CD14-positive monocyte (primary cell): ENCODE measurements around the gene MUC15. TPM values are rescaled to one million over a fixed set of nuclear protein-coding genes. Genes with fewer than 3 reads are reported as not detected.

Source experiments
- DNase-seq, 3 donors: peaks; one replicate each; pipeline ENCODE4 v3.0.0-alpha.2; 2011 to 2022
- H2AFZ ChIP-seq: 2 replicates; pipeline ENCODE4 v1.6.0; 2012; ENCODE audit warnings: mild to moderate bottlenecking, low read depth, low read length, inconsistent platforms; ENCODE audit not compliant: insufficient read depth, poor library complexity, severe bottlenecking
- H3K27ac ChIP-seq, 2 donors: 1 replicate in 1 of 2; 2 replicates in 1 of 2; pipeline ENCODE4 v1.5.1; 2012 to 2013; ENCODE audit warnings: low read length in 2 of 2, control low read depth in 1 of 2, inconsistent platforms in 1 of 2, low read depth in 1 of 2, mild to moderate bottlenecking in 1 of 2
- H3K27me3 ChIP-seq, 2 donors: one replicate each; pipeline versions ENCODE4 v1.6.0 to v1.6.1; 2011 to 2013; ENCODE audit warnings: low read length in 2 of 2; ENCODE audit not compliant: control insufficient read depth in 2 of 2, insufficient read depth in 2 of 2
- H3K36me3 ChIP-seq, 2 donors: replicated peaks in 1 of 2; 1 replicate in 1 of 2; 2 replicates in 1 of 2; pipeline versions ENCODE4 v1.5.1 to v1.6.1; 2012 to 2013; ENCODE audit warnings: low read length in 2 of 2, control low read depth in 1 of 2, inconsistent platforms in 1 of 2, mild to moderate bottlenecking in 1 of 2; ENCODE audit not compliant: insufficient read depth in 2 of 2, control insufficient read depth in 1 of 2
- H3K4me1 ChIP-seq, 2 donors: 1 replicate in 1 of 2; 2 replicates in 1 of 2; pipeline versions ENCODE4 v1.5.1 to v1.6.1; 2012 to 2013; ENCODE audit warnings: low read length in 2 of 2, control low read depth in 1 of 2, inconsistent platforms in 1 of 2, mild to moderate bottlenecking in 1 of 2, moderate library complexity in 1 of 2; ENCODE audit not compliant: insufficient read depth in 2 of 2, control insufficient read depth in 1 of 2
- H3K4me2 ChIP-seq: replicated peaks from 2 replicates; pipeline ENCODE3; 2012; ENCODE audit warnings: low read length, moderate library complexity, mild to moderate bottlenecking; ENCODE audit not compliant: poor library complexity, severe bottlenecking; ENCODE audit errors: extremely low read depth
- H3K4me3 ChIP-seq, 3 experiments: fragments of 200-600 bp in 1 of 3; sonication (generic) in 1 of 3; replicated peaks in 1 of 3; 1 replicate in 2 of 3; 2 replicates in 1 of 3; pipeline ENCODE4 v1.5.1; 2011 to 2013; ENCODE audit warnings: low read length in 3 of 3, mild to moderate bottlenecking in 3 of 3, control low read depth in 2 of 3, low read depth in 2 of 3, inconsistent platforms in 1 of 3, moderate library complexity in 1 of 3
- H3K79me2 ChIP-seq: 2 replicates; pipeline ENCODE4 v1.6.0; 2012; ENCODE audit warnings: mild to moderate bottlenecking, control low read depth, inconsistent platforms, low read length, moderate library complexity; ENCODE audit not compliant: insufficient read depth
- H3K9ac ChIP-seq: 2 replicates; pipeline ENCODE4 v1.6.0; 2017; ENCODE audit warnings: low read length, mild to moderate bottlenecking; ENCODE audit not compliant: insufficient read depth, poor library complexity, severe bottlenecking
- H3K9me3 ChIP-seq, 2 donors: replicated peaks in 1 of 2; 1 replicate in 1 of 2; 2 replicates in 1 of 2; pipeline versions ENCODE4 v1.5.1 to v1.6.1; 2012 to 2013; ENCODE audit warnings: low read length in 2 of 2, control low read depth in 1 of 2; ENCODE audit not compliant: control insufficient read depth in 1 of 2, insufficient read depth in 1 of 2
- H4K20me1 ChIP-seq: 2 replicates; pipeline ENCODE4 v1.6.0; 2012; ENCODE audit warnings: mild to moderate bottlenecking, low read length, control low read depth, moderate library complexity; ENCODE audit not compliant: insufficient read depth
- H3K27ac Mint-ChIP-seq, 7 donors: one replicate each; pipeline ENCODE4 v1.8.0; 2020; ENCODE audit warnings: mild to moderate bottlenecking in 7 of 7, mixed read lengths in 7 of 7, moderate library complexity in 6 of 7, inconsistent platforms in 2 of 7
- H3K27me3 Mint-ChIP-seq, 3 donors: one replicate each; pipeline ENCODE4 v1.8.0; 2021 to 2022; ENCODE audit warnings: low read depth in 3 of 3, mild to moderate bottlenecking in 3 of 3, mixed read lengths in 3 of 3, moderate library complexity in 3 of 3, inconsistent platforms in 1 of 3
- H3K36me3 Mint-ChIP-seq, 2 donors: one replicate each; pipeline ENCODE4 v1.8.0; 2020; ENCODE audit warnings: mixed read lengths in 2 of 2, inconsistent platforms in 1 of 2, mild to moderate bottlenecking in 1 of 2
- H3K4me1 Mint-ChIP-seq: one replicate; pipeline ENCODE4 v1.8.0; 2020; ENCODE audit warnings: mild to moderate bottlenecking, mixed read lengths
- H3K4me3 Mint-ChIP-seq, 2 donors: one replicate each; pipeline ENCODE4 v1.8.0; 2020; ENCODE audit warnings: mild to moderate bottlenecking in 2 of 2, mixed read lengths in 2 of 2, moderate library complexity in 1 of 2
- H3K9me3 Mint-ChIP-seq, 7 donors: one replicate each; pipeline ENCODE4 v1.8.0; 2020 to 2022; ENCODE audit warnings: mixed read lengths in 7 of 7, mild to moderate bottlenecking in 6 of 7, moderate library complexity in 6 of 7, inconsistent platforms in 2 of 7
- CTCF ChIP-seq: fragments of 200-600 bp; IDR thresholded peaks from one replicate; pipeline ENCODE4 v1.8.0; 2022; ENCODE audit warnings: antibody characterized with exemption, mild to moderate bottlenecking
- WGBS: methylation state at CpG from one replicate; pipeline ENCODE4 v1.1.5; 2013; ENCODE audit warnings: missing lambda C conversion rate; ENCODE audit not compliant: insufficient coverage; 5-methylcytosine and 5-hydroxymethylcytosine counted together
- intact Hi-C, 2 donors: fragments of 100-400 bp; cut with micrococcal nuclease; formaldehyde crosslinking; loops; one replicate each; pipeline versions ENCODE4 v1.15.0 to v1.15.1; 2023
- polyA plus RNA-seq, 3 donors: library from polyadenylated mRNA; depleted of rRNA in 1 of 3; unstranded in 2 of 3; stranded (reverse) in 1 of 3; fragments of 300-500 nt in 2 of 3; fragments of >200 nt in 1 of 3; fragmentation: Illumina TruSeq in 2 of 3; gene quantifications; 1 replicate in 2 of 3; 2 replicates in 1 of 3; pipeline ENCODE4 v1.2.3, GENCODE V29; 2012 to 2021

MUC15 gene
- polyA plus RNA-seq, 3 donors: not detected

- Histone ChIP-seq H3K79me2 (no peaks in the 10 kb centered on the region), H3K4me3 (no peak overlapping the region), H4K20me1 (no peaks in the 10 kb centered on the region), H3K4me1 (no peaks in the 10 kb centered on the region), H3K36me3 (no peaks in the 10 kb centered on the region), H2AFZ (no peak overlapping the region), H3K27ac (no peak overlapping the region), H3K4me2 (no peak overlapping the region), H3K9ac (no peak overlapping the region), H3K9me3 (peaks cover 0 to 7% of the 10 kb centered on the region in 2 donors), H3K27me3 (no peaks in the 10 kb centered on the region)
- no peak for DNase-seq
- Mint-ChIP-seq H3K9me3 (peaks cover 0 to 8% (median 4%) of the 10 kb centered on the region in 7 donors), H3K4me3 (no peak overlapping the region), H3K4me1 (no peaks in the 10 kb centered on the region), H3K27me3 (no peaks in the 10 kb centered on the region), H3K27ac (no peak overlapping the region), H3K36me3 (no peaks in the 10 kb centered on the region)
- 85% methylated on average over 2 of the region's 2 CpGs for WGBS
- TF ChIP-seq CTCF: no peak
- intact Hi-C loops: no loop called here
Measured at GRCh38 chr11:26613759-26614158, 41.7 kb upstream of the MUC15 start.

GRCh38 chr11:26608507-26609146 is 36.6 kb upstream of the MUC15 start:
- H3K4me2 ChIP-seq: no peak overlapping the region
- no peak for TF ChIP-seq CTCF
- H3K27ac ChIP-seq: no peak overlapping the region
- H3K4me1 ChIP-seq: no peaks in the 10 kb centered on the region
- peaks cover 0 to 10% of the 10 kb centered on the region in 2 donors for H3K9me3 ChIP-seq
- no peak overlapping the region for H2AFZ ChIP-seq
- no peaks in the 10 kb centered on the region for H4K20me1 ChIP-seq
- Mint-ChIP-seq H3K4me3 (no peak overlapping the region), H3K9me3 (peaks cover 0 to 11% (median 6%) of the 10 kb centered on the region in 7 donors), H3K27ac (no peak overlapping the region), H3K27me3 (no peaks in the 10 kb centered on the region), H3K36me3 (no peaks in the 10 kb centered on the region), H3K4me1 (no peaks in the 10 kb centered on the region)
- H3K27me3 ChIP-seq: no peaks in the 10 kb centered on the region
- no peak overlapping the region for H3K9ac ChIP-seq
- no peak overlapping the region for H3K4me3 ChIP-seq
- WGBS: 84% methylated on average over 9 of the region's 9 CpGs
- no peaks in the 10 kb centered on the region for H3K79me2 ChIP-seq
- intact Hi-C loops: no loop called here
- no peaks in the 10 kb centered on the region for H3K36me3 ChIP-seq
- no peak for DNase-seq
